Activated T-cell treated with anti-CD3 and anti-CD28 coated beads for 1 hour (primary cell): Measurements from ENCODE around the gene ENTPD1.
"Not testable (repeated sequence)": the region's sequence is repeated elsewhere in the genome, so short reads cannot be mapped to it uniquely, and the experiment has no call there.

ENCODE experiments used
- DNase-seq: peaks from one replicate; pipeline ENCODE4 v3.0.0-alpha.2; 2020; ENCODE audit warnings: low read depth

ENTPD1 gene

GRCh38 chr10:95758351-95759025, 2.5 kb downstream of the ENTPD1 start:
- no peak for DNase-seq

GRCh38 chr10:95759233-95759826, 3.4 kb downstream of the ENTPD1 start:
- DNase-seq = no peak

GRCh38 chr10:95761939-95762492, 6.1 kb downstream of the ENTPD1 start:
- DNase-seq = no peak

GRCh38 chr10:95767884-95768556, 12.1 kb downstream of the ENTPD1 start:
- no peak for DNase-seq

DNA sequence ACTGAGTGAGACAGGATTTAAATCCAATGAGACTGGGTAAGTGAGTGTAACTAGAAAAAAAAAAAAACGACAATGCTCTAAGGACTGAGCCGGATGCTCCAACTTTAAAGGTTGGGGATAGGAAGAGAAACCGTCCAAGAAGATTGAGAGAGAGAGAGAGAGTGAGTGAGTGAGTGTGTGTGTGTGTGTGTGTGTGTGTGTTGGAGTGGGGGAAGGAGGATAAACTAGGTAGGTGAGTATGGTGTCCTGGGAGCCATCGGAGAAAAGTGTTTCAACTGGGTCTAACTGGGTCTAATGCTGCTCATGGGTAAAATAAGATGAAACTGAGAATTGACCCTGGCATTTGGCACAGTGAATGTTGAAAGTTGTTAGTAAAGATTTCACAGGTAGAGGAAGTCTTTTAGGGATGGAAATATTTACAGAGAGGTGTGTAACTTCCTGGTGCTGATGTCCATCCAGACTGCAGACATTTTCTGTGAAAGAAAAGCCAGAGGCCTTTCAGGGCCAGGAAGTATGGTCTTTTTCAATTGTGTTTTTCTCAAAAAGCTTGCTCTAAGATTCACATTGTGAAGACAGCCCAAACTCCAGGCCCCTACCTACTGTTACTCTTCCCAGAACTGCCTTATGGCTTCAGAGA, 14.2 kb downstream of the ENTPD1 start:
- no peak for DNase-seq

GRCh38 chr10:95773454-95773853, 17.5 kb downstream of the ENTPD1 start:
- not testable (repeated sequence) for DNase-seq

DNA sequence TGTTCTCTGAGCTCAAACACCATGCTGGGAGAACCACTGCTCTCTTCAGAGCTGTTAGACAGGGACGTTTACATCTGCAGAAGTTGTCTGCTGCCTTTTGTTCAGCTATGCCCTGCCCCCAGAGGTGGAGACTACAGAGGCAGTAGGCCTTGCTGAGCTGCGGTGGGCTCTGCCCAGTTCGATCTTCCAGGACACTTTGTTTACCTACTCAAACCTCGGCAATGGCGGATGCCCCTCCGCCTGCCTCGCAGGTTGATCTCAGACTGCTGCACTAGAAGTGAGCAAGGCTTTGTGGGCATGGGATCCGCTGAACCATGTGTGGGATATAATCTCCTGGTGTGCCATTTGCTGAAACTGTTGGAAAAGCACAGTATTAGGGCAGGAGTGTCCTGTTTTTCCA, 21.7 kb downstream of the ENTPD1 start:
- not testable (repeated sequence) for DNase-seq

GRCh38 chr10:95782318-95782717, 26.4 kb downstream of the ENTPD1 start:
- DNase-seq = no peak

DNA sequence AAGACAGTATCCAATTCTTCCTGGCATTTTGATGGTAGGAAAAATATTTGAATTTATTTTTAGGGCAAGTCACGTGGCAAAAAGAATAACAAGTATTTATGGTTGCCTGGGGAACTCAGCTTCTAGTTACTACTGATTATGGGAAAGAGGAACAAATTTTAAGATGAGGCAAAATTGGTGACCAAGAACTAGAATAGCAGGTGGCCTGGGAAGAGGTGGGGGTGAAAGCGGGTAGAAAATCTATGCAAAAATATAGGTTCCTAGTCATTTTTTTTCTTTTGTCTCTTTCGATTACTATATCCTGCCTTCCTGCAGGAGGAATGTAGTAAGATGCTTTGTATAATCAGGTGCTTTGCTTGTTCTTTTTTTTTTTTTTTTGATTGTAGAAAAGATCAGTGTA, 27.8 kb downstream of the ENTPD1 start:
- DNase-seq = no peak

DNA sequence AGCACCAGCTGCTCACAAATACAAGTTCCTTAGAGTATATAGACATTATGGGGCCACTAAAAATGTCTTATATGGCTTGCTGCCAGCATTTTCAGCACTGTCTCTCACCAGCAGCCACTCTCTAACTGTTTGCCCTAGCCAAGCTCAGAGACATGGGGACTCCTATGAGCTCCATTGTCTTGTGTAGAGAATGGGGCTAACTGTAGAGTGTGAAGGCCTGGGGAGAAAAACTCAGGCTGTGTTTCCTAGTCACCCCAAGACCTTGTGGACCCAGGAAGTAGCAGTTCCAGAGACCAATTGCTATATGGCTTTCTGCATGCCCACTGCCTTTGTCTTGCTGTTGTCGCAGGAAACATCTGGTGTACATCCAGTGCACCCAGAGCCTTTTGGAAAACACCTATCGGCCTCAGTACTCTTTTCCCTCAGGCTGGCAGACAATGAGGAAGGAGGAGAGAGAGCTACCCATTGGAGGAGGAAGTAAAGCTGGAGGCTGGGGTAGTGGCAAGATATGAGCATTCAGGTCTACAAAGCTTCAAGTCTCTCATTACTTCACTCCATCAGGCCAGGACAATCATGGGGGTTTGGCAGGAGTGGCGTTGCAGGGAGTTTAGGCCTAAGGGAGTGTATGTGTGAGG, 28.4 kb downstream of the ENTPD1 start:
- no peak for DNase-seq

DNA sequence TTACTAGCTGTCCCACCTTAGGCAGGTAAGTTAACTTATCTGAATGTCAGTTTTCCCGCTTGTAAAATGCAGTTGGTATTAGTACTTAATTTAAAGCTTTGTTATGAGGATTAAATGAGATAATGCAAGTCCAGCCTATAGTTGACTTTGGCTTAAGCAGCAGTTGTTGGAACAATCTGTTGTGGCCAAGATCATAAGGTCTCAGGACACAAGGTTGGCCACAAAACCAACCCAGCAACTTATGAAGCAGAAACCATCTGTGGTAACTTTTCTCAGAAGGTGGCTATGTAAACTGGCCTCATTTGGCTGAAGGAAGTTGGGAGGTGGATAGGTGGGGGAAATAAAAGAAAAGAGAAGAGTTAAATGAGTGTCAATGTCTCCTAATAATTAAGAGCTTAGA, 29.4 kb downstream of the ENTPD1 start:
- DNase-seq = no peak

- no peak for DNase-seq
Measured at GRCh38 chr10:95785942-95786669, 30.1 kb downstream of the ENTPD1 start.

DNA sequence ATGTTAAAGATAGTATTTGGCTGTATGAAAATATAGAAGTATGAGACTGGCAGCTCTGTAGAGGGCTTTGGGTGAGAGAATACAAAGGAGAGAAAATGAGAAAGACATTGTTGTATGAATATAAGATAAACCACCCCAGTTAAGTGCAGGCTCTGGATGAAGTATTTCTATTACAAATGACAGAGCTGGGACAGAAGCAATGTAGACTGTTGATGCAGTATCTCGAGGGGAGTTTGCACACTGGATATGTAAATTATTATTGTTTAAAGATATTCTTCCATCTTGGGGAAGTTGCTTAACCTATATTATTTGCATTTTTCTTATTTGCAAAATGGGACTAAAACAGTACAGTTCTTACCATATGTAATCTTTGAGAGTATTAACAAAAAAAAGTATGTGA, 31.5 kb downstream of the ENTPD1 start:
- DNase-seq = no peak

DNA sequence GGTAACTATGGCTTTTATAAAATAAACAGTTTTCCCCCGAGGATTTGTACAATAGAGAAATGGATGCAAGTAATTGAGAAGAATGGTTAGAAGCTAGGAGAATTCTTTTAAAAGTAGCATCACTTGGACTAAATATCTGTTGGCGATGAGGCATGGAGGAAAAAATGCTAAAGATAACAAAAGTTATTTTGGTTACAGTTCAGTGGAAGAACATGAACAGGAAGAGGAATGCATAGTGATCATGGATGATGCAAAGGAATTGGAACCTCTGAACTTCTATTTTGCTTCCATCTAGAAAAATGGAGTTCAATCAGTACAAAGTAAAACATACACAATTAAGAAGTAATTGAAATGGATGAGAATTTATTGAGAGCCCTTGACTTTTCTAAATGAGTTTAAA, 32.9 kb downstream of the ENTPD1 start:
- DNase-seq = no peak

DNA sequence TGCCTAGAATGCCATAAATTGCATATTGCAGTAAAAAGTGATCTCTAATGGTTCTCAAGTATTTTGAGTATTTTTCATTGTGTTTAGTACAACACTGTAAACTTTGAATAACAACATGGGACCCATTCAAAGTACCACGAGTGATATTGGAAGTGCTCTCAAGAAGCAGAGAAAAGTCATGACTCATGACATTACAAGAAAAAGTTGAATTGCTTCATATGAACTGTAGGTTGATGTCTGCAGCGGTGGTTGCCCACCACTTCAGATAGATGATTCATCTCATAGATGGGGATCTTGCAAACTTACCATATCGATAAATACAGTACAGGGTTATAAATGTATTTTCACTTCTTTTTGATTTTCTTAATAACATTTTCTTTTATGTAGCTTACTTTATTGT, 33.9 kb downstream of the ENTPD1 start:
- no peak for DNase-seq

DNA sequence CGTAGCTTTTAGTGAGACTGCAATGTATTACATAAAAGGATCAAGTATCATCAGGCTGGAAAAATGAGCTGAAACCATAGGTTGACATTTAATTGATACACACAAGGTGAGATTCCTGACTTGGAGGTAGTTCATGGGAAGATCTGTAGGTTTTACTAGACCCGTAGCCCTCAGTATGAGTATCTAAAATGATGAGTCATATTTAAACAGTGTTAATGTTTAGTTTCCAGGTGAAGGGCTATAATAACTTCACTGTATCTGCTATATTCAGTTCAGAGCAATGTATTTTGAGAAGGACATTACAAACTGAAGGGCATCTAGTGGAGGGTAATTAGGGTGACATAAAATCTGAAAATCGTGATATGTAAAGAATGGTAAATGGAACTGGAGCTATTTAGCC, 35.0 kb downstream of the ENTPD1 start:
- no peak for DNase-seq

DNA sequence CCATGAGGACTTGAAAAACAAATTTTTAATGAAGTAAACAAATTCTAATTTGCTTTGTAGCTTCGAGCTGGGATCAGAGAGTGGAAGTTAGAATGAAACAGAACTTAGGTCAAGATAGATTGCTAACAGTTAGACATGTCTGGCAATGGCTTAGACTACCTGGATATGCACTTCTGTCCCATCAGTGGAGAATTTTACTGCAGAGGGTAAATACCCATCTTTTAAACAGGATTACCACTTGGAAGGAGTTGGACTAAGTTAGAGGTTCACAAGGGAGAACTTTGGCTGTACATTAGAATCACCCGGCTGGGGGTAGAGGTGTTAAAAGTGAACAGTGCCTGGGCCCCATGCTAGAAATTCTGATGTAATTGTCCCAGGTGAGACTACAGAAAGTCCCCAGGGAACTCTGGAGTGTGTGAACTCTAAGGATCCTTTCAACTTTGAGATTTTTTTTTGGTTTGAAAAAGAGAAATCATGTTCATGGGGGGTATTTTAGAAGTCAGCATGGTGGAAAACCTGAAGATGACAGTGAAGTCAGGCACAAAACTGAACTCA, 35.5 kb downstream of the ENTPD1 start:
- no peak for DNase-seq

GRCh38 chr10:95792211-95792780, 36.3 kb downstream of the ENTPD1 start:
- DNase-seq = no peak

DNA sequence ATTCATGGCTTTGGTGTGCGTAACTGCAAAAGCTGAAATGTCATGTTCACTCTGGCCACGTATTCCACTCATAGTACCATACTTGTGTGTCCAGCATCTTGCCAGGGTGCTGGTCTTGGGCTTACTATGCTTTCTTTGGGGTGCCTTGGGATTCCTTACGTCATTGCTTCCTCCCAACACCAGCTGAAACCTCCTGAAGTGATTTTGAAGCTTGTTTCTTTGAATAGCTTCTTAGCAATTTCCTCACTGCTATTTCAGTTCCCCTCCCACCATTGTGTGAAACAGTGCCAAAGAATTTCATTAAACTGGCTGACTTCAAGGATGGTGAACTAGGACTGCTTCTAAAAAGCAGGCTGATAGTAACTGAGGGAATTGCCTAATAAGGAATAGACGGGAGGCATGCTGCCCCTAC, 36.9 kb downstream of the ENTPD1 start:
- no peak for DNase-seq

DNA sequence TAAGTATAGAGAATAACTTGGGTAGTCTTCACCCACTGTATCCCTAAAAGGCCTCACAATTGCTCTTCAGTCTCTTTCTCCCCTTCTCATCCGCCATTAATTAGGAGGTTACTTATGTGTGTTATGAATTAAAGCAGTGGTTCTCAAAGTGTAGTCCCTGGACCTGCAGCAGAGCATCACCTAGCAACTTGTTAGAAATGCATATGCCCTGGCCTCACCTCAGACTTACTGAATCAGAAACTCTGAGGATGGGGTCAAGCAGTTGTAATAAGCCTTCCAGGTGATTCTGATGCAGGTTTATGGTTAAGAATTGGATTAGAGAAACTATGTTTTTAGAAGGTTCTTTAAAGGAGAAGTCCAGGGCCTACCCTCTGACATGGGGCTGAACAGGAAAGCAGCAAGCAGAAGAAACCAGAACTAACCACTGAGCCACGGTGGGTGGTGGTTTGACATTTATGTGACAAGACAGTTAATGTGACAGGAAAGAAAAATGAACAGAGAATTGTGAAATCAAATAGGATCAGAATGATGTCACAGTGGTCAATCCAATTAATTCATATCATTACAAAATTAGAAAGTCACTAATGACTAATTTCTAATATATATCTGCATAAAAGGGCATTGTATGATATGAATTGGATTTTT, 37.6 kb downstream of the ENTPD1 start:
- no peak for DNase-seq
